OCI-LY1 (cell line): ENCODE measurements around the gene SEC61A2.

Source experiments
- H2AFZ ChIP-seq: fragments of 200-600 bp; sonication (generic), shearing (Covaris generic); 2 replicates; pipeline ENCODE4 v1.6.0; 2014; ENCODE audit warnings: antibody characterized with exemption, mild to moderate bottlenecking, low read length
- H3F3A ChIP-seq: fragments of 200-600 bp; sonication (generic), shearing (Covaris generic); 2 replicates; pipeline ENCODE4 v1.6.0; 2014; ENCODE audit warnings: mild to moderate bottlenecking, antibody characterized with exemption, low read length, moderate library complexity; ENCODE audit not compliant: insufficient read depth
- H3K27ac ChIP-seq: fragments of 200-600 bp; sonication (generic); 2 replicates; pipeline ENCODE4 v1.5.1; 2014; ENCODE audit warnings: low read length, mixed run types, mild to moderate bottlenecking, low read depth; ENCODE audit not compliant: poor library complexity, severe bottlenecking
- H3K27me3 ChIP-seq: fragments of 200-600 bp; sonication (generic); 2 replicates; pipeline ENCODE4 v1.6.0; 2014; ENCODE audit warnings: antibody characterized with exemption, mild to moderate bottlenecking, low read length, moderate library complexity; ENCODE audit not compliant: insufficient read depth
- H3K36me3 ChIP-seq: fragments of 200-600 bp; sonication (generic); 2 replicates; pipeline ENCODE4 v1.6.1; 2014; ENCODE audit warnings: mild to moderate bottlenecking, antibody characterized with exemption, low read length, moderate library complexity, mixed read lengths; ENCODE audit not compliant: insufficient read depth
- H3K4me1 ChIP-seq: fragments of 200-600 bp; sonication (generic); 2 replicates; pipeline ENCODE4 v1.5.1; 2014; ENCODE audit warnings: mild to moderate bottlenecking, low read length, moderate library complexity; ENCODE audit not compliant: insufficient read depth, severe bottlenecking
- H3K4me2 ChIP-seq: fragments of 200-600 bp; sonication (generic), shearing (Covaris generic); 2 replicates; pipeline ENCODE4 v1.6.1; 2014; ENCODE audit warnings: low read length
- H3K4me3 ChIP-seq: fragments of 200-600 bp; sonication (generic); 2 replicates; pipeline ENCODE4 v1.5.1; 2014; ENCODE audit warnings: low read length, low read depth, mild to moderate bottlenecking, mixed read lengths; ENCODE audit not compliant: poor library complexity, severe bottlenecking
- H3K79me2 ChIP-seq: fragments of 200-600 bp; shearing (Covaris generic); 2 replicates; pipeline ENCODE4 v1.6.1; 2016; ENCODE audit warnings: mixed run types, low read length, mixed read lengths; ENCODE audit not compliant: insufficient read depth
- H3K9ac ChIP-seq: fragments of 200-600 bp; sonication (generic), shearing (Covaris generic); 2 replicates; pipeline ENCODE4 v1.6.1; 2014; ENCODE audit warnings: mild to moderate bottlenecking, low read length, mixed read lengths
- H3K9me2 ChIP-seq: fragments of 200-600 bp; sonication (generic), shearing (Covaris generic); 2 replicates; pipeline ENCODE4 v1.6.1; 2014; ENCODE audit warnings: low read depth, mild to moderate bottlenecking, low read length, mixed read lengths
- H3K9me3 ChIP-seq: fragments of 200-600 bp; shearing (Covaris generic); 2 replicates; pipeline ENCODE4 v1.6.1; 2014; ENCODE audit warnings: low read length, mixed read lengths
- H4K20me1 ChIP-seq: fragments of 200-600 bp; sonication (generic), shearing (Covaris generic); 2 replicates; pipeline ENCODE4 v1.6.0; 2016; ENCODE audit warnings: mild to moderate bottlenecking, low read length; ENCODE audit not compliant: insufficient read depth
- CTCF ChIP-seq: fragments of 200-600 bp; sonication (generic), shearing (Covaris generic); IDR thresholded peaks from 2 replicates; pipeline ENCODE4 v1.5.1; 2017; ENCODE audit warnings: mild to moderate bottlenecking, antibody characterized with exemption, low read length, moderate library complexity, mixed read lengths
- EZH2 ChIP-seq: fragments of 200-600 bp; sonication (generic), shearing (Covaris generic); IDR thresholded peaks from 2 replicates; pipeline ENCODE4 v1.8.0; 2017; ENCODE audit warnings: borderline replicate concordance, mixed run types, mild to moderate bottlenecking, antibody characterized with exemption, low read length, moderate library complexity, mixed read lengths

Gene SEC61A2

GRCh38 chr10:12121673-12122072 is 7.8 kb upstream of the SEC61A2 start:
- Histone ChIP-seq H4K20me1 (no peaks in the 10 kb centered on the region), H3K27ac (no peak overlapping the region), H3K9ac (no peak overlapping the region), H3K4me1 (peaks cover 12% of the 10 kb centered on the region), H3K27me3 (no peaks in the 10 kb centered on the region), H3F3A (no peaks in the 10 kb centered on the region), H3K4me2 (no peak overlapping the region), H3K4me3 (no peak overlapping the region), H3K9me3 (no peaks in the 10 kb centered on the region), H2AFZ (no peak overlapping the region), H3K36me3 (peaks cover 49% of the 10 kb centered on the region), H3K9me2 (no peaks in the 10 kb centered on the region), H3K79me2 (no peaks in the 10 kb centered on the region)
- no peak for TF ChIP-seq CTCF

GRCh38 chr10:12130237-12130872 is 878 bp downstream of the SEC61A2 start:
- H3K27ac ChIP-seq = no peak overlapping the region
- H3K79me2 ChIP-seq = no peaks in the 10 kb centered on the region
- peak overlapping the region; percentile 73 for H3K4me3 ChIP-seq
- no peaks in the 10 kb centered on the region for H4K20me1 ChIP-seq
- peak overlapping the region; percentile 63 for H3K9ac ChIP-seq
- TF ChIP-seq EZH2 (no peak), CTCF (peak; percentile 75)
- peak overlapping the region; percentile 86 for H3K4me2 ChIP-seq
- H3K4me1 ChIP-seq = peaks cover 12% of the 10 kb centered on the region
- H3K27me3 ChIP-seq = no peaks in the 10 kb centered on the region
- H3F3A ChIP-seq = no peaks in the 10 kb centered on the region
- no peak overlapping the region for H2AFZ ChIP-seq
- no peaks in the 10 kb centered on the region for H3K9me2 ChIP-seq
- H3K9me3 ChIP-seq = no peaks in the 10 kb centered on the region
- peaks cover 9% of the 10 kb centered on the region for H3K36me3 ChIP-seq

GRCh38 chr10:12135631-12136030 is 6.2 kb downstream of the SEC61A2 start:
- TF ChIP-seq CTCF (no peak), EZH2 (no peak)
- Histone ChIP-seq H4K20me1 (no peaks in the 10 kb centered on the region), H3K9me3 (no peaks in the 10 kb centered on the region), H3K36me3 (peaks cover 47% of the 10 kb centered on the region), H3K9me2 (no peaks in the 10 kb centered on the region), H3K4me2 (no peak overlapping the region), H3K27me3 (no peaks in the 10 kb centered on the region), H3K79me2 (no peaks in the 10 kb centered on the region), H3F3A (no peaks in the 10 kb centered on the region), H2AFZ (no peak overlapping the region), H3K27ac (no peak overlapping the region), H3K4me1 (peaks cover 7% of the 10 kb centered on the region), H3K9ac (no peak overlapping the region), H3K4me3 (no peak overlapping the region)
